Measurements from ENCODE around the gene PEG3.
"Not testable (repeated sequence)": the region's sequence is repeated elsewhere in the genome, so short reads cannot be mapped to it uniquely, and the experiment has no call there.

PEG3 gene

GRCh38 chr19:56840451-56841192 is at the start of gene PEG3, which contains the start of gene ZIM2:
TSS of gene PEG3 (minus strand) at chr19:56840726. CDS start at chr19:56824655, 16,071 bp downstream.
TSS of gene ZIM2 (minus strand) at chr19:56840726. CDS start at chr19:56824277, 16,449 bp downstream.
- DNase-seq (ENCODE audit: extremely low read depth in 1 of 2, low read depth in 1 of 2), result no peak

DNA sequence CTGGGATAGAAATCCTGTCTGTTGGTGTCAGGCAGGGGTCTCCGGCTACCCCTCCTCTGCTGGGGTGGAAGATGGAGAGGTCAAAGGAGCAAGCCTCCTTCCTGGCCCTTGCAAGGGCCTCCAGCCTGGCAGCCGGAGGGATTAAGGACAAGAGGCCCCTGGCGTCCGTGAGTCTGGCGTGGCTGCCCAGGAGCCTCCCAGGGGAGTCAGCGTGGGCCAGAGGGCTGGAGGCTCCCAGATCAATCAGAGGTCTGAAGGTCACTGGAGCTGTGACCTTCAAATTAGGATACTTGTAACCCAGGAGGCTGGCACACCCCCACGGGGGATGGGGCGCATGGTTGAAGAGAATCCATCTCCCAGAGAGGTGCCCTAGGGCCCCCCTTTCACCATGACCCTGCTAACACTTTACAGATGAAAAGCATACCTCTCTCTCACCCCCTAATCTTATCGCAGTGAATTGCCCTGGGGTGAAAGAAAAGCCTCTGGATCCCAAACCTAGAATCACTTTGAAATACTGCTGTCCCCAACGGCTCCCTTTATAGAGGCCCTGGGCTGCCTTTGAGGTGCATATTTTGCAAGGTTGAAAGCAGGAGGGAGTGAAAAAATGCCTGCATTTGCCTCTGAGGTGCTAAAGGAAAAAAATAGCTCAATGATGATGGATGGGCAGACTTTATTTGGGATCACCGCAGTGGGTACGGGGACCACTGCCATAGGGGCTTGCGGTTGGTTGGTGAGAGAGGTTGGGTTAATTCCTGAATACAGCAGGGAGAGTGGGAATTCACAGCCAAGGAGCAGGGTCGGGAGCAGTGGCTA is 44.9 kb upstream of the PEG3 start:
- no peak for DNase-seq (ENCODE audit: extremely low read depth in 1 of 2, low read depth in 1 of 2)

GRCh38 chr19:56884441-56884840 is 43.9 kb upstream of the PEG3 start:
- DNase-seq (ENCODE audit: extremely low read depth in 1 of 2, low read depth in 1 of 2), result no peak

DNA sequence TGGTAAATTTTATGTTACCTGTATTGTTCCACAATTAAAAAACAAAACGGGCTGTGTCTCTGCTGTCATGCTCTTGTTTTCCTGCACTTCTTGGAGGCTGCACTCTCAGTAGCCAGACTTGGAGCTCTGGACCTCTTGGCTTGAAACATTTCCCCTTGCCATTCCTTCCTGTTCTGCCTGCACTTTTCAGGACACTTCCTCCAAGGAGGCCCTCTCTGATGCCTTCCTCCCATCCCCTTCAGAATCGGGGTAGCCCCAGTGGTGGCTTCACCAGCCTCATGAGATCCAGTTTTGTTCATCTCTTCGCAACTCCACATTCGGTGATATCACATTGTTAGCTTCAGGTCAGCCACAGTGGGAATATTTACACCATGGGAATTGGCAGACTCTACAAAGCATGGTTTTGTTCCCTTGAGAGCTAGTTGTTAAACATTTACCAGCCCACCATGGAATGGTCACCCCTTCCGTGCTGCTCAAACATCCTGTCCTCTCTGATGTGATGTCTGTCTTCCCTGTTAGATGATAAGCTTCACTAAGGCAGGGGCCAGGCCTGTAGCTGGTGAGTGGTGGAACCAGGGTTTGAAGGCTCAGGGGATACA is 40.2 kb upstream of the PEG3 start:
- no peak for DNase-seq (ENCODE audit: extremely low read depth in 1 of 2, low read depth in 1 of 2)

DNA sequence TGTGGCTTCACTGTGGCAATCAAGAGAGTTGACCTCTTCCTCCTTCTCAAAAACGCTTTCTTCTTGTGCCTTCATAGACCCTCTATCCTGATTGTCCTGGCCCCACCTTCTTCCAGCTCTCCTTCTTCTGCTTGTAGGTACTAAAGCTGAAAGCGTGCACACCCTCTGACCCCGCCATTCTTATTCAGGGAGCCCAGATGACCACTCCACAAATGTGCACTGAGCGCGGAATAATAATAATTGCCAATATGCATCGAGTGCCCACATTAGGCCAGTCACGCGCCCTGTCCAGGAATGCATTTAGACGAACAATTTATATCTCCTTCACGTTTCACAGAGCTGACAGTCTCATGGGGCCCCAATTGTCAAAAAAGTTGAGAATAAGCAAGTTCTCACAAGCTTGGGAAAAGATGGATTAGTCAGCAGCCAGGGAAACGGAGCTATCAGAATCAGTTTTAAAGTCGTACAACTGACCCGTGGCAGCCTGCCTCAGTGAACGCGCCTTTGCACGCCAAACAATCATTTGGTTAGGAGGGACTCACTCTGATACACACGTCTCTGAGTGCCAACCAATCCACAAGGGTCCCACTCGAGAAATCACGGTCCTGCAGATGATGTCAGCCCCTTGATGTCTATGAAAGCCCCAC is 36.7 kb upstream of the PEG3 start:
- DNase-seq (ENCODE audit: extremely low read depth in 1 of 2, low read depth in 1 of 2), result no peak

DNA sequence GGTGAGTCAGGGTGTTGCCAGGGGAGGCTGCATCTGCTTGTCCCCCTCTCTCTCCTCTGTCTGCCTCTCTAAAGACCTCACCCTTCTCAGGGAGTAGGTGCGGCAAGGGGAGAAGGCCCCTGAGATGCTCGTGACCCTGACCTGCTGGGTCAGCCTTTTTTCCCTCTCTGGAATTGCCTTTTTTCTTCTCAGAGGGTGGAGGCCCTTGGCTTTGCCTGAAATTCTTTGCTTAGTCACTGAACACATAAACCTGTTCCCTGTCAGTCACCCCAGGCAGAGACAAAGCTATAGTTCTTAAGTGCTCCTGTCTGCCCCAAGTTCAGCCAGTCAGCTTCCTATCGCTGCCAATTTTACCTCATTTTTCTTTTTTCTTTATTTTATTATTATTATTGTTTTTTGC is 35.2 kb upstream of the PEG3 start:
- DNase-seq (ENCODE audit: extremely low read depth in 1 of 2, low read depth in 1 of 2), result no peak

GRCh38 chr19:56874530-56874929 is 34.0 kb upstream of the PEG3 start:
- no peak for DNase-seq (ENCODE audit: extremely low read depth in 1 of 2, low read depth in 1 of 2)

GRCh38 chr19:56873493-56873892 is 33.0 kb upstream of the PEG3 start:
- DNase-seq (ENCODE audit: extremely low read depth in 1 of 2, low read depth in 1 of 2), result no peak

GRCh38 chr19:56869886-56870285 is 29.4 kb upstream of the PEG3 start:
- no peak for DNase-seq (ENCODE audit: extremely low read depth in 1 of 2, low read depth in 1 of 2)

DNA sequence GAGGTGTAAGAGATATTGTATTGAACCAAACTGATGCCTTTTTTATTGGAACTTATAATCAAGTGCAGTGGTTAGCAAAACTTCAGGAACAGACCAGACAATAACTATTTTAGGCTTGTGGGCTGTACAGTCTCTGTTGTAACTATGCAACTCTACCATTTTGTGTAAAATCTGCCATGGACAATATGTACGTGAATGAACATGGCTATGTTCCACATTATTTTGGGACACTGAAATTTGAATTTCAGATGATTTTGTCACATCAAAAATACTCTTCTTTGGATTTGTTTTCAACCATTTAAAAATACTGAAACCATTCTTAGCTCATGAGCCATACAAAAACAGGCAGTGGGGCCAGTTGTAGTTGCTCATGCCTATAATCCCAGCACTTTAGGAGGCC is 27.9 kb upstream of the PEG3 start:
- no peak for DNase-seq (ENCODE audit: extremely low read depth in 1 of 2, low read depth in 1 of 2)

- DNase-seq (ENCODE audit: extremely low read depth in 1 of 2, low read depth in 1 of 2), result no peak
These were observed 26.0 kb upstream of the PEG3 start for GRCh38 chr19:56866538-56866937.

GRCh38 chr19:56864443-56865125 is 24.1 kb upstream of the PEG3 start:
- no peak for DNase-seq (ENCODE audit: extremely low read depth in 1 of 2, low read depth in 1 of 2)

DNA sequence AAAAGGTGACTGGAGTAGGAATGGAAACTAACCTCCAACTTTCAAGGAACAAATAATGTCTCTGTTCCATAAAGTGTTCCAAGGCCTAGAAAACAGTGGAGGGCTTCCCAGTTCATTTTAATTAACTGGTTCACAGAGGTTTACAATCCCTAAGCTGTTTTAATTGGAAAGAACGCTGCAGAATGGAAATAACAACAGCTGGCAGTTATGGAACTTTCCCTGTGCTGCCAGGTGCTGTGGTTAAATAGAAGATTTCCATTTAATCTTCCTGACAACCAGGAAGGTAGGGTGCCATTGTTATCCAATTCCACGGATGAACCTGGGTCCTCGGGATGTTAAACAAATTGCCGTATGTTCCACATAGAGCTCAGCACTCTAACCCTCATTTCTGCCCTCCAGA is 22.2 kb upstream of the PEG3 start:
- no peak for DNase-seq (ENCODE audit: extremely low read depth in 1 of 2, low read depth in 1 of 2)

- DNase-seq (ENCODE audit: extremely low read depth in 1 of 2, low read depth in 1 of 2), result not testable (repeated sequence)
These were observed 19.9 kb upstream of the PEG3 start for GRCh38 chr19:56860409-56860808.

DNA sequence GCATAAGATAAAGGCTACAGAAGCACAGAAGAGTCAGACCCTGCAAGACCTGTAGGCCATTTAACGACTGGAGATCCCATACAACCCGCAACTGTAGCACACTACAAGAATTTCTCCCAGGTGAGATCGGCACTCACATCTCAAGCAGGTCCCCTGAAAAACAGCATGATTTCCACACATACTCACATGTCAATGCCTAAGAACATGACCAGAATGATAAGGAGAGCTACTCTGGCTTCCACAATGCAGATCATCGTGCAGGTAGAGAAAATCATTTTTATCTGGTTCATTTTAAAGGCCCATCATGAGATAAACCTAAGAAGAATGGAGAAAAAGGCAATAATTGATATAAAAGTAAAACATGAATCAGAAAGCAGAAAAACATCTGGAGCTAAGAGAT is 17.5 kb upstream of the PEG3 start:
- no peak for DNase-seq (ENCODE audit: extremely low read depth in 1 of 2, low read depth in 1 of 2)

DNA sequence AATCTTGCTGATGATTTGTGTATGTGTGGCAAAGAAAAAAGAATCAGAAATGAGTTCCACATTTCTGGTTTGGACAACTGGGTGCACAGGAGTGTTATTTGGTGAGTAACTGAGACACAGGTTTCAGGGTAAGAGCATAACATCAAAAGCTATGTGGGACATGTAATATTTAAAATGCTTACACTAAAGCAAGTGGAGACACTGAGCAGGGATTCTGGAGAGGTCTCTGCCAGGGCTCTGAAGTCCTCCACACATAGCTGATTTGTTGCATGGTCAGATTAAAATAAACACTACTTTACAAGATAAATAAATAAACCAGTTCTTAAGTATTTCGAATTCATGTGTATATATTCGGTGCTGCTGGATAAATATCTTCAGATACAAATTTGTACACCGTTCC is 16.3 kb upstream of the PEG3 start:
- DNase-seq (ENCODE audit: extremely low read depth in 1 of 2, low read depth in 1 of 2), result no peak

- DNase-seq (ENCODE audit: extremely low read depth in 1 of 2, low read depth in 1 of 2), result not testable (repeated sequence)
These were observed 11.8 kb upstream of the PEG3 start for GRCh38 chr19:56852361-56852760.

- DNase-seq (ENCODE audit: extremely low read depth in 1 of 2, low read depth in 1 of 2), result no peak
These were observed 7.6 kb upstream of the PEG3 start for GRCh38 chr19:56848166-56848565.

GRCh38 chr19:56842412-56842811 is 1.9 kb upstream of the PEG3 start:
- no peak for DNase-seq (ENCODE audit: extremely low read depth in 1 of 2, low read depth in 1 of 2)

GRCh38 chr19:56841193-56841543 is 642 bp upstream of the PEG3 start:
- no peak for DNase-seq (ENCODE audit: extremely low read depth in 1 of 2, low read depth in 1 of 2)

Data from stimulated activated CD8-positive, alpha-beta memory T cell treated with anti-CD3 and anti-CD28 coated beads, Interleukin-7, amount 100 ng/mL, for 48 hours (primary cell).